Vagina (tissue), 2 donors: ENCODE results near the gene ISM1.

Source experiments
- POLR2A ChIP-seq, 2 donors: fragments of 450-650 bp; IDR thresholded peaks; one replicate each; pipeline ENCODE4 v1.6.1; 2017; ENCODE audit warnings: antibody characterized with exemption in 2 of 2, mild to moderate bottlenecking in 2 of 2, moderate library complexity in 2 of 2
- TF ChIP-seq, protein P1 (sequence below), 3 experiments: fragments of 450-650 bp in 2 of 3; fragments of 200-600 bp in 1 of 3; sonication (generic) in 1 of 3; IDR thresholded peaks; one replicate each; pipeline ENCODE4 v1.5.1; 2017 to 2019; ENCODE audit warnings: antibody characterized with exemption in 3 of 3, mild to moderate bottlenecking in 2 of 3, moderate library complexity in 2 of 3

- TF ChIP-seq, protein P1, sequence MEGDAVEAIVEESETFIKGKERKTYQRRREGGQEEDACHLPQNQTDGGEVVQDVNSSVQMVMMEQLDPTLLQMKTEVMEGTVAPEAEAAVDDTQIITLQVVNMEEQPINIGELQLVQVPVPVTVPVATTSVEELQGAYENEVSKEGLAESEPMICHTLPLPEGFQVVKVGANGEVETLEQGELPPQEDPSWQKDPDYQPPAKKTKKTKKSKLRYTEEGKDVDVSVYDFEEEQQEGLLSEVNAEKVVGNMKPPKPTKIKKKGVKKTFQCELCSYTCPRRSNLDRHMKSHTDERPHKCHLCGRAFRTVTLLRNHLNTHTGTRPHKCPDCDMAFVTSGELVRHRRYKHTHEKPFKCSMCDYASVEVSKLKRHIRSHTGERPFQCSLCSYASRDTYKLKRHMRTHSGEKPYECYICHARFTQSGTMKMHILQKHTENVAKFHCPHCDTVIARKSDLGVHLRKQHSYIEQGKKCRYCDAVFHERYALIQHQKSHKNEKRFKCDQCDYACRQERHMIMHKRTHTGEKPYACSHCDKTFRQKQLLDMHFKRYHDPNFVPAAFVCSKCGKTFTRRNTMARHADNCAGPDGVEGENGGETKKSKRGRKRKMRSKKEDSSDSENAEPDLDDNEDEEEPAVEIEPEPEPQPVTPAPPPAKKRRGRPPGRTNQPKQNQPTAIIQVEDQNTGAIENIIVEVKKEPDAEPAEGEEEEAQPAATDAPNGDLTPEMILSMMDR (IDR thresholded peaks at IDR 0.05): no peak
- no peak for TF ChIP-seq POLR2A (IDR thresholded peaks at IDR 0.05)
These were observed 24.2 kb downstream of the ISM1 start for GRCh38 chr20:13245250-13245723.
